Skin of body (tissue), 2 donors: ENCODE results near the gene BCCIP. TPM values are rescaled to one million over a fixed set of nuclear protein-coding genes. Genes with fewer than 3 reads are reported as not detected.

ENCODE experiments used
- small RNA-seq: library from RNA; depleted of rRNA; stranded (forward); fragments of <200 nt; gene quantifications from one replicate; pipeline ENCODE3, GENCODE V24; 2014; ENCODE audit warnings: low replicate concordance
- total RNA-seq: library from RNA; depleted of rRNA; stranded (reverse); fragments of >200 nt; gene quantifications from one replicate; pipeline ENCODE4 v1.2.3, GENCODE V29; 2014

BCCIP gene
- total RNA-seq, 1 donor from 2014 or later: 33.4 TPM

Small RNA genes lying within 50 kb of the gene (small RNA-seq; reads per million reads assigned to genes)
- gene MIR4484 (not detected), gene RF00017 (not detected)

Other genes with a start within 250 kb of the BCCIP start
- not detected for gene TEX36, start 140.4 kb upstream of the BCCIP start, total RNA-seq
- 32.2 TPM for gene EDRF1, start 103.8 kb upstream of the BCCIP start, total RNA-seq
- gene MMP21, start 47.7 kb upstream of the BCCIP start, total RNA-seq: 0.20 TPM
- gene UROS, start 288 bp upstream of the BCCIP start, total RNA-seq: 28.8 TPM
- gene DHX32, start 57.7 kb downstream of the BCCIP start, total RNA-seq: 25.0 TPM
- 3.1 TPM for gene FANK1, start 73.0 kb downstream of the BCCIP start, total RNA-seq